H1 (cell line): ENCODE measurements around the gene TMED10. TPM values are rescaled to one million over a fixed set of nuclear protein-coding genes. Genes with fewer than 3 reads are reported as not detected.

Experiments used
- CHD7 ChIP-seq: fragments of 300-600 bp; sonication (generic); IDR thresholded peaks from 2 replicates; pipeline ENCODE4 v1.7.1; 2012; ENCODE audit warnings: low read length, moderate library complexity, mild to moderate bottlenecking, inconsistent platforms; ENCODE audit not compliant: insufficient replicate concordance
- FOSL1 ChIP-seq: IDR thresholded peaks from 2 replicates; pipeline ENCODE4 v1.6.1; 2011; ENCODE audit warnings: mild to moderate bottlenecking, low read depth, low read length, moderate library complexity; ENCODE audit not compliant: insufficient read depth
- HDAC2 ChIP-seq, 2 experiments: fragments of 300-600 bp in 1 of 2; sonication (generic) in 1 of 2; IDR thresholded peaks; 2 replicates each; pipeline ENCODE4 v1.6.1; 2011 to 2012; ENCODE audit warnings: low read depth in 2 of 2, low read length in 2 of 2, mild to moderate bottlenecking in 2 of 2, moderate library complexity in 2 of 2, borderline replicate concordance in 1 of 2, inconsistent platforms in 1 of 2
- HDAC6 ChIP-seq: IDR thresholded peaks from one replicate; pipeline ENCODE4 v1.7.1; 2012; ENCODE audit warnings: low read depth, mild to moderate bottlenecking, inconsistent platforms, low read length, moderate library complexity
- KDM4A ChIP-seq: IDR thresholded peaks from one replicate; pipeline ENCODE4 v1.7.1; 2012; ENCODE audit warnings: low read depth, mild to moderate bottlenecking, moderate library complexity, low read length, inconsistent platforms; ENCODE audit not compliant: severe bottlenecking
- RBBP5 ChIP-seq: IDR thresholded peaks from 2 replicates; pipeline ENCODE4 v1.7.1; 2012; ENCODE audit warnings: low read depth, mild to moderate bottlenecking, inconsistent platforms, low read length, moderate library complexity, borderline replicate concordance
- SAP30 ChIP-seq: fragments of 300-600 bp; sonication (generic); IDR thresholded peaks from 2 replicates; pipeline ENCODE4 v1.7.1; 2012; ENCODE audit warnings: low read length, moderate library complexity, mild to moderate bottlenecking, inconsistent platforms; ENCODE audit not compliant: insufficient read depth, insufficient replicate concordance
- SP1 ChIP-seq: IDR thresholded peaks from 2 replicates; pipeline ENCODE4 v1.6.1; 2011; ENCODE audit warnings: low read depth, low read length
- SP2 ChIP-seq: IDR thresholded peaks from 2 replicates; pipeline ENCODE4 v1.6.1; 2012; ENCODE audit warnings: mild to moderate bottlenecking, low read length, inconsistent platforms
- SUZ12 ChIP-seq: fragments of 200-600 bp; sonication (generic); IDR thresholded peaks from 2 replicates; pipeline ENCODE4 v1.6.1; 2012; ENCODE audit warnings: mild to moderate bottlenecking, inconsistent platforms, low read length, moderate library complexity, mixed read lengths
- TCF12 ChIP-seq: IDR thresholded peaks from 2 replicates; pipeline ENCODE4 v1.6.1; 2011; ENCODE audit warnings: low read depth, mild to moderate bottlenecking, low read length
- polyA plus RNA-seq, 7 experiments: library from polyadenylated mRNA; depleted of rRNA in 3 of 7; stranded (reverse) in 5 of 7; unstranded in 2 of 7; fragments of >200 nt in 5 of 7; fragments of 200-250 nt in 2 of 7; gene quantifications; 1 replicate in 5 of 7; 2 replicates in 1 of 7; 4 replicates in 1 of 7; pipeline versions ENCODE4 v1.2.1 to v1.2.3, GENCODE V29; 2011 to 2013; ENCODE audit warnings: missing spikeins in 2 of 7, mixed read lengths in 2 of 7
- total RNA-seq: library from RNA; stranded (reverse); fragmentation: NEBNext Ultra II Directional; extraction: Animal tissue kit (Norgen Biotek cat#: 25700); gene quantifications from 2 replicates; pipeline ENCODE4 v1.2.1, GENCODE V29; 2021

TMED10 gene
- total and polyA plus RNA-seq, 2 of the 8 experiments (the other 6 are each of a cell fraction or from before 2014, with no cell fraction given), result 218 to 250 TPM

GRCh38 chr14:75196468-75196867 is 20.1 kb upstream of the TMED10 start (continued):
- TF ChIP-seq CHD7 (no peak), HDAC6 (no peak), SP2 (no peak), KDM4A (no peak), SP1 (no peak), HDAC2 (IDR thresholded peaks at IDR 0.05; ENCODE audit: borderline replicate concordance in 1 of 2, low read depth in 2 of 2, low read length in 2 of 2) (no peak), FOSL1 (no peak), TCF12 (no peak), SUZ12 (no peak), RBBP5 (no peak), SAP30 (no peak)
